Measurements from ENCODE around the gene ROCK2. TPM values are rescaled to one million over a fixed set of nuclear protein-coding genes. Genes with fewer than 3 reads are reported as not detected.

The ROCK2 gene
- polyA plus RNA-seq, 3 donors = 2.8 to 10.2 (median 4.3) TPM

- H3K79me2 ChIP-seq (ENCODE audit: insufficient read depth, low read length) = peaks cover 18% of the 10 kb centered on the region
- TF ChIP-seq CTCF (IDR thresholded peaks at IDR 0.05) = no peak
- no peaks in the 10 kb centered on the region for H3K27me3 ChIP-seq (ENCODE audit: control insufficient read depth in 2 of 2, insufficient read depth in 2 of 2, low read length in 2 of 2)
- peak overlapping the region; percentile 99 for H2AFZ ChIP-seq (ENCODE audit: insufficient read depth, low read depth, low read length, poor library complexity, severe bottlenecking)
- H3K36me3 Mint-ChIP-seq = peaks cover 3 to 14% of the 10 kb centered on the region in 2 donors
- intact Hi-C loops (cut with micrococcal nuclease) = loop anchor here (5.0 to 10.0 kb wide), 5 partner anchors 37 to 310 kb away; partner anchors contain the start of genes ROCK2 (in 2 of the 2) and E2F6 (in 1 of the 2)
- H3K9me3 Mint-ChIP-seq = no peaks in the 10 kb centered on the region
- H3K4me1 Mint-ChIP-seq = peaks cover 28% of the 10 kb centered on the region
- peak overlapping the region; percentile 55 to 90 (median 78) for H3K4me3 ChIP-seq (replicated peaks in 1 of 3; ENCODE audit: low read depth in 2 of 3, low read length in 3 of 3)
- 0% methylated on average over 22 of the region's 49 CpGs for WGBS (ENCODE audit: insufficient coverage)
- H3K36me3 ChIP-seq (replicated peaks in 1 of 2; ENCODE audit: control insufficient read depth in 1 of 2, insufficient read depth in 2 of 2, low read length in 2 of 2) = peaks cover 0 to 3% of the 10 kb centered on the region in 2 donors
- peak overlapping the region; percentile 92 to 97 for H3K27ac ChIP-seq (ENCODE audit: low read depth in 1 of 2, low read length in 2 of 2)
- H4K20me1 ChIP-seq (ENCODE audit: insufficient read depth, low read length) = peaks cover 19% of the 10 kb centered on the region
- peak overlapping the region; percentile 91 for H3K4me2 ChIP-seq (replicated peaks; ENCODE audit: extremely low read depth, low read length, poor library complexity, severe bottlenecking)
- H3K9me3 ChIP-seq (replicated peaks in 1 of 2; ENCODE audit: control insufficient read depth in 1 of 2, insufficient read depth in 1 of 2, low read length in 2 of 2) = no peaks in the 10 kb centered on the region
- H3K27ac Mint-ChIP-seq = peak overlapping the region; percentile 86 to 95 (median 91)
- peaks cover 2 to 4% (median 2%) of the 10 kb centered on the region in 3 donors for H3K27me3 Mint-ChIP-seq (ENCODE audit: low read depth in 3 of 3)
- peak overlapping the region; percentile 93 for H3K9ac ChIP-seq (ENCODE audit: insufficient read depth, low read length, poor library complexity, severe bottlenecking)
- H3K4me1 ChIP-seq (ENCODE audit: control insufficient read depth in 1 of 2, insufficient read depth in 2 of 2, low read length in 2 of 2) = peaks cover 23 to 30% of the 10 kb centered on the region in 2 donors
- peak overlapping the region; percentile 85 to 89 for H3K4me3 Mint-ChIP-seq
- peak; percentile 97 for DNase-seq
Observed at GRCh38 chr2:11154923-11155380, 189.5 kb downstream of the ROCK2 start.

GRCh38 chr2:11154016-11154922 lies 190.2 kb downstream of the ROCK2 start:
- H3K27me3 Mint-ChIP-seq (ENCODE audit: low read depth in 3 of 3) = peaks cover 2 to 4% (median 4%) of the 10 kb centered on the region in 3 donors
- Histone ChIP-seq H3K9ac (ENCODE audit: insufficient read depth, low read length, poor library complexity, severe bottlenecking) (peak overlapping the region; percentile 93), H2AFZ (ENCODE audit: insufficient read depth, low read depth, low read length, poor library complexity, severe bottlenecking) (peak overlapping the region; percentile 99), H4K20me1 (ENCODE audit: insufficient read depth, low read length) (peaks cover 19% of the 10 kb centered on the region), H3K27me3 (ENCODE audit: control insufficient read depth in 2 of 2, insufficient read depth in 2 of 2, low read length in 2 of 2) (no peaks in the 10 kb centered on the region), H3K27ac (ENCODE audit: low read depth in 1 of 2, low read length in 2 of 2) (peak overlapping the region; percentile 92 to 97), H3K4me2 (replicated peaks; ENCODE audit: extremely low read depth, low read length, poor library complexity, severe bottlenecking) (peak overlapping the region; percentile 91), H3K36me3 (replicated peaks in 1 of 2; ENCODE audit: control insufficient read depth in 1 of 2, insufficient read depth in 2 of 2, low read length in 2 of 2) (no peaks in the 10 kb centered on the region), H3K9me3 (replicated peaks in 1 of 2; ENCODE audit: control insufficient read depth in 1 of 2, insufficient read depth in 1 of 2, low read length in 2 of 2) (no peaks in the 10 kb centered on the region), H3K79me2 (ENCODE audit: insufficient read depth, low read length) (peaks cover 18% of the 10 kb centered on the region), H3K4me3 (replicated peaks in 1 of 3; ENCODE audit: low read depth in 2 of 3, low read length in 3 of 3) (peak overlapping the region; percentile 55 to 89 (median 78)), H3K4me1 (ENCODE audit: control insufficient read depth in 1 of 2, insufficient read depth in 2 of 2, low read length in 2 of 2) (peaks cover 23 to 30% of the 10 kb centered on the region in 2 donors)
- no peak for DNase-seq
- H3K27ac Mint-ChIP-seq = peak overlapping the region; percentile 86 to 95 (median 91)
- WGBS (ENCODE audit: insufficient coverage) = 39% methylated on average over 25 of the region's 35 CpGs
- H3K9me3 Mint-ChIP-seq = no peaks in the 10 kb centered on the region
- no peak for TF ChIP-seq CTCF (IDR thresholded peaks at IDR 0.05)
- peaks cover 24% of the 10 kb centered on the region for H3K4me1 Mint-ChIP-seq
- peak overlapping the region; percentile 85 to 89 for H3K4me3 Mint-ChIP-seq
- intact Hi-C loops (cut with micrococcal nuclease) = loop anchor here (5.0 to 10.0 kb wide), 4 partner anchors 38 to 311 kb away; partner anchors contain the start of genes E2F6 (in 1 of the 2) and ROCK2 (in 1 of the 2)
- H3K36me3 Mint-ChIP-seq = peaks cover 3 to 8% of the 10 kb centered on the region in 2 donors
